ENCODE data around the gene CDYL2.

DNA sequence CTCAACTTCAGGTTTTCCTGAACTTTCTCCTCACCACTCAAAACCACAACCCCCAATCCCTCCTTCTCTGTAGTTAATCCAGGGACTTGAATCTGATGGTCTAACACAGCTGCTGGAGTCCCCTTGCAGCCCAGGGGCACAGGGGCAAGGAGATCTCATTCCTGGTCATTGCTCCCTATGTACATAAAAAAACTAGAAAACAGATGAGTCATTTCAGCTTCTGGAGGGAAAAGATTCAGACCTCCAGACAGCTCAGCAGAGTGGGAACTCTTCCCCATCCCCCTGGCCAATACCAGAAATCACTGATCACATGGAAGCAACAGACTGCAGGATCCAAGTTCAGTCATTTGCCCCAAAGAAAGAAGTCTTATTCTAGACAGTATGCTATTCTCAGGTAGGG is 201.5 kb downstream of the CDYL2 start:
- TF ChIP-seq, protein P1, sequence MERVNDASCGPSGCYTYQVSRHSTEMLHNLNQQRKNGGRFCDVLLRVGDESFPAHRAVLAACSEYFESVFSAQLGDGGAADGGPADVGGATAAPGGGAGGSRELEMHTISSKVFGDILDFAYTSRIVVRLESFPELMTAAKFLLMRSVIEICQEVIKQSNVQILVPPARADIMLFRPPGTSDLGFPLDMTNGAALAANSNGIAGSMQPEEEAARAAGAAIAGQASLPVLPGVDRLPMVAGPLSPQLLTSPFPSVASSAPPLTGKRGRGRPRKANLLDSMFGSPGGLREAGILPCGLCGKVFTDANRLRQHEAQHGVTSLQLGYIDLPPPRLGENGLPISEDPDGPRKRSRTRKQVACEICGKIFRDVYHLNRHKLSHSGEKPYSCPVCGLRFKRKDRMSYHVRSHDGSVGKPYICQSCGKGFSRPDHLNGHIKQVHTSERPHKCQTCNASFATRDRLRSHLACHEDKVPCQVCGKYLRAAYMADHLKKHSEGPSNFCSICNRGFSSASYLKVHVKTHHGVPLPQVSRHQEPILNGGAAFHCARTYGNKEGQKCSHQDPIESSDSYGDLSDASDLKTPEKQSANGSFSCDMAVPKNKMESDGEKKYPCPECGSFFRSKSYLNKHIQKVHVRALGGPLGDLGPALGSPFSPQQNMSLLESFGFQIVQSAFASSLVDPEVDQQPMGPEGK (CRISPR knock-in tag; IDR thresholded peaks at IDR 0.05; ENCODE audit: borderline replicate concordance) = no peak
- TF ChIP-seq OSR1 (CRISPR knock-in tag; IDR thresholded peaks at IDR 0.05) = no peak

Data from SK-N-SH treated with all-trans-retinoic acid at 6 μM for 48 hours (cell line).